Ovary (tissue), 9 donors: ENCODE measurements around the gene CITED4. TPM values are rescaled to one million over a fixed set of nuclear protein-coding genes. Genes with fewer than 3 reads are reported as not detected.

Source experiments
- DNase-seq, 5 donors: peaks; one replicate each; pipeline ENCODE4 v3.0.0-alpha.2; 2019 to 2020
- H3K27ac ChIP-seq, 2 donors: fragments of 200-600 bp; one replicate each; pipeline versions ENCODE4 v1.5.1 to v1.8.0; 2019 to 2022
- H3K27me3 ChIP-seq: fragments of 200-600 bp; one replicate; pipeline ENCODE4 v1.8.0; 2022
- H3K36me3 ChIP-seq: fragments of 200-600 bp; sonication (generic); one replicate; pipeline ENCODE4 v1.5.1; 2019
- H3K4me1 ChIP-seq: one replicate; pipeline ENCODE4 v1.8.1; 2013; ENCODE audit warnings: mild to moderate bottlenecking, moderate library complexity; ENCODE audit not compliant: insufficient read depth
- H3K4me3 ChIP-seq: fragments of 200-600 bp; sonication (generic); one replicate; pipeline ENCODE4 v1.5.1; 2017
- H3K9me3 ChIP-seq, 2 donors: fragments of 200-600 bp in 1 of 2; sonication (generic) in 1 of 2; one replicate each; pipeline versions ENCODE4 v1.5.1 to v1.8.1; 2013 to 2019; ENCODE audit warnings: mild to moderate bottlenecking in 1 of 2, moderate library complexity in 1 of 2
- EP300 ChIP-seq: sonication (generic); formaldehyde crosslinking; IDR thresholded peaks from one replicate; pipeline ENCODE4 v1.6.1; 2017; ENCODE audit warnings: antibody characterized with exemption
- POLR2A ChIP-seq: fragments of 450-650 bp; IDR thresholded peaks from one replicate; pipeline ENCODE4 v1.6.1; 2017; ENCODE audit warnings: antibody characterized with exemption, mild to moderate bottlenecking, moderate library complexity
- WGBS, 3 donors: extraction: QIAGEN DNeasy Blood & Tissue Kit in 1 of 3; methylation state at CpG; one replicate each; pipeline versions ENCODE4 v1.1.5 to v1.1.7; 2013 to 2017; 5-methylcytosine and 5-hydroxymethylcytosine counted together
- intact Hi-C, 4 donors: fragments of 100-400 bp; cut with DNase I; formaldehyde crosslinking; loops; one replicate each; pipeline versions ENCODE4 v1.11.0 to v1.15.1; 2022 to 2023
- polyA plus RNA-seq, 2 donors: library from polyadenylated mRNA; stranded (reverse); fragments of 200-250 nt in 1 of 2; fragments of 350-450 nt in 1 of 2; fragmentation: Illumina TruSeq in 1 of 2; extraction: RNeasy Lipid Tissue Mini Kit (QIAGEN cat#74804) in 1 of 2; gene quantifications; one replicate each; pipeline ENCODE4 v1.2.3, GENCODE V29; 2013 to 2014
- total RNA-seq, 7 donors: library from RNA; depleted of rRNA in 2 of 7; stranded (reverse); fragments of >200 nt in 2 of 7; fragmentation: NEBNext Ultra II Directional in 3 of 7; extraction: Animal tissue kit (Norgen Biotek cat#: 25700) in 3 of 7; gene quantifications; one replicate each; pipeline versions ENCODE4 v1.1.0 to v1.2.4, GENCODE V29; 2016 to 2023
- TF ChIP-seq, protein P1 (sequence below), 3 donors: fragments of 450-650 bp in 2 of 3; fragments of 200-600 bp in 1 of 3; IDR thresholded peaks; one replicate each; pipeline versions ENCODE4 v1.5.1 to v1.8.0; 2016 to 2022; ENCODE audit warnings: antibody characterized with exemption in 3 of 3, mild to moderate bottlenecking in 1 of 3
- donor health status: DM: no; HTN: no; CAD: no; lungs with moderate emphysema.
- donor health status: DM: no; HTN: no; CAD: no.
- donor health status: Bipolar disorder and iron deficiency.
- donor health status: DM: yes; HTN: yes; CAD: no.
- donor health status: DM: no; HTN: no; CAD: no.
- donor health status: DM: yes; HTN: yes; CAD: no.

Gene CITED4
- total and polyA plus RNA-seq, 9 donors, result 0.75 to 149 (median 24.2) TPM

GRCh38 chr1:40878906-40879305 lies 16.7 kb upstream of the CITED4 start:
- intact Hi-C loops, result no loop called here
- TF ChIP-seq, protein P1, sequence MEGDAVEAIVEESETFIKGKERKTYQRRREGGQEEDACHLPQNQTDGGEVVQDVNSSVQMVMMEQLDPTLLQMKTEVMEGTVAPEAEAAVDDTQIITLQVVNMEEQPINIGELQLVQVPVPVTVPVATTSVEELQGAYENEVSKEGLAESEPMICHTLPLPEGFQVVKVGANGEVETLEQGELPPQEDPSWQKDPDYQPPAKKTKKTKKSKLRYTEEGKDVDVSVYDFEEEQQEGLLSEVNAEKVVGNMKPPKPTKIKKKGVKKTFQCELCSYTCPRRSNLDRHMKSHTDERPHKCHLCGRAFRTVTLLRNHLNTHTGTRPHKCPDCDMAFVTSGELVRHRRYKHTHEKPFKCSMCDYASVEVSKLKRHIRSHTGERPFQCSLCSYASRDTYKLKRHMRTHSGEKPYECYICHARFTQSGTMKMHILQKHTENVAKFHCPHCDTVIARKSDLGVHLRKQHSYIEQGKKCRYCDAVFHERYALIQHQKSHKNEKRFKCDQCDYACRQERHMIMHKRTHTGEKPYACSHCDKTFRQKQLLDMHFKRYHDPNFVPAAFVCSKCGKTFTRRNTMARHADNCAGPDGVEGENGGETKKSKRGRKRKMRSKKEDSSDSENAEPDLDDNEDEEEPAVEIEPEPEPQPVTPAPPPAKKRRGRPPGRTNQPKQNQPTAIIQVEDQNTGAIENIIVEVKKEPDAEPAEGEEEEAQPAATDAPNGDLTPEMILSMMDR (IDR thresholded peaks at IDR 0.05), result no peak
- no peak for TF ChIP-seq EP300
- TF ChIP-seq POLR2A, result no peak
- Histone ChIP-seq H3K36me3 (no peaks in the 10 kb centered on the region), H3K9me3 (no peaks in the 10 kb centered on the region), H3K4me3 (no peak overlapping the region), H3K4me1 (no peaks in the 10 kb centered on the region), H3K27me3 (no peaks in the 10 kb centered on the region), H3K27ac (no peak overlapping the region)
- WGBS, 3 donors, result 91 to 100% (median 100%) methylated on average over 2 of the region's 2 CpGs
- DNase-seq, result no peak

DNA sequence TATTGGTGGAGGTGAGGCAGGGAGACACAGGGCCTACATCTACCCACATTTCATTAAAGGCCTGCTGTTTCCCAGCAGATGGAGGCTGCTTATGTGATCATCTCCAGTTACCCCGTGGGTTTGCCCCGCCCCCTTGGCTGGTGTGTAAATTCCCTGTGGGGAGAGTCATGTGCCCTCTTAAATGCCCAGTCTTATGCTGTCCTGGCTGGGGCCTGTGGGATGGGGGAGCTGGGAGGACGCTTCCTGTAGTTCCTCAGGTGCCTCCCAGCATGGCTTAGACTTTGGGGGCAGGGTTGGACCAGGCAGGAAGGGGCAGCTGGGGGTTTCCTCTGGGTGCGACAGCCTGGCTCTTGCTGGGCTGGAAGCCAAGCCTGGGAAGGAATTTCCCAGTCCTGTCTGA lies 15.5 kb upstream of the CITED4 start:
- Histone ChIP-seq H3K4me3 (no peak overlapping the region), H3K27me3 (no peaks in the 10 kb centered on the region), H3K4me1 (no peaks in the 10 kb centered on the region), H3K9me3 (no peaks in the 10 kb centered on the region), H3K36me3 (no peaks in the 10 kb centered on the region), H3K27ac (no peak overlapping the region)
- TF ChIP-seq EP300 (no peak), POLR2A (no peak)
- TF ChIP-seq, protein P1 (IDR thresholded peaks at IDR 0.05), result no peak
- intact Hi-C loops, result no loop called here
- WGBS, 3 donors, result 24 to 32% (median 31%) methylated on average over 4 of the region's 4 CpGs
- peak in 2 of 5 donors; percentile 43 to 48 for DNase-seq

DNA sequence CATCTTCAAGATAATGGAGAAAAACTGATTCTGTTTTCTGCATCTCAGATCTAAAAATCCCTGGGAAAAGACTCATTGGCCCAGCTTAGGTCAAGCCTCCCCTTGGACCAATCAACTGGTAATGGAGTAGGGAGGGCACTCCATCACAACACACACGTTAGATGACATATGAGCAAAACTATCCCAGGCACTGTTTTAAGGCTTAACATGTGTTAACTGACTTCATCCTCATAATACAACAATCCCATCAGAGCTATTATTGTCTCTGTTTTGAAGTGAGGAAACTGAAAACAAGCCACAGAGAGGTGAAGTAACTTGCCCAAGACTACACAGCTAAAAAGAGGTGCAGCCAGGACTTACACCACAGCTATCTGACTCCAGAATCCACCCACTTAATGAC lies 14.7 kb upstream of the CITED4 start:
- no peaks in the 10 kb centered on the region for H3K27me3 ChIP-seq
- no peaks in the 10 kb centered on the region for H3K4me1 ChIP-seq
- WGBS, 3 donors, result 84 to 87% (median 85%) methylated on average over 1 of the region's 1 CpG
- TF ChIP-seq POLR2A (no peak), EP300 (no peak)
- TF ChIP-seq, protein P1 (IDR thresholded peaks at IDR 0.05), result no peak
- intact Hi-C loops, result no loop called here
- DNase-seq, result no peak
- no peaks in the 10 kb centered on the region for H3K36me3 ChIP-seq
- no peak overlapping the region for H3K27ac ChIP-seq
- no peaks in the 10 kb centered on the region for H3K9me3 ChIP-seq
- no peak overlapping the region for H3K4me3 ChIP-seq

GRCh38 chr1:40876436-40876761 lies 14.2 kb upstream of the CITED4 start:
- 88 to 95% (median 88%) methylated on average over 2 of the region's 2 CpGs for WGBS, 3 donors
- H3K27ac ChIP-seq, result no peak overlapping the region
- intact Hi-C loops, result no loop called here

More at GRCh38 chr1:40876436-40876761, 14.2 kb upstream of the CITED4 start:
- Histone ChIP-seq H3K9me3 (no peaks in the 10 kb centered on the region), H3K4me3 (no peak overlapping the region), H3K36me3 (no peaks in the 10 kb centered on the region), H3K4me1 (no peaks in the 10 kb centered on the region), H3K27me3 (no peaks in the 10 kb centered on the region)
- no peak for DNase-seq
- TF ChIP-seq EP300, result no peak
- TF ChIP-seq, protein P1 (IDR thresholded peaks at IDR 0.05), result no peak
- TF ChIP-seq POLR2A, result no peak
